HG02763 (cell line): ENCODE results near the gene FBLN1.
"Not testable (repeated sequence)": the region's sequence is repeated elsewhere in the genome, so short reads cannot be mapped to it uniquely, and the experiment has no call there.

Source experiments
- ATAC-seq: cut with Tn5 transposase; IDR thresholded peaks from one replicate; pipeline ENCODE4 v1.9.1; 2021; ENCODE audit warnings: mild to moderate bottlenecking, moderate library complexity; ENCODE audit not compliant: unreplicated experiment

Gene FBLN1

DNA sequence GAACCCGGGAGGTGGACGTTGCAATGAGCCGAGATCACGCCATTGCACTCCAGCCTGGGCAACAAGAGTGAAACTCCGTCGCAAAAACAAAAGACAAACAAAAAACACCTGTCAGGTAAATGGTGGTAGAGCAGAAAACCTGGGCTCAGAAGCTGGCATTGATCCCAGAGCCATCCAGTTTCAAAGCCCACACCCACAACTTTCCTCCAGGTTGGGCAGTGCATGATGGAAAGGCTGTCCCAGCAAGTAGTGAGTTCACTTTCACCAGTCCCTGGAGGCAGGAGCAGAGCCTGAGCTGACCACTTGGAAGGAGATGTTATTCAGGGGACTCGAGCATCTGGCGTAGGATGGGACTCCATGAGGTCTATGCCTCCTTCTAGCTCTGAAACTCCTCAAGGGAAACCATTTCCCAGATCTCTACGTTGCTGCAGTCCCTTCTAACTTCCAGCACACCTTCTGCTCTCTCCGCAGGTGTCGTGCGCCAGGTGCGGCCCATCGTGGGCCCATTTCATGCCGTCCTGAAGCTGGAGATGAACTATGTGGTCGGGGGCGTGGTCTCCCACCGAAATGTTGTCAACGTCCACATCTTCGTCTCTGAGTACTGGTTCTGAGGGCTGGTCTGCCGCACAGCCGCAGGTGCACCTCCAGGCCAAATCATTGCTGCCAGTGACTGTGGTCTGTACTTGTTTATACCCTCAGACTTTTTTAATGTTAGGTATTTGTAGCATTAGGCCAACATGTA is 97.3 kb downstream of the FBLN1 start:
- ATAC-seq: no peak

DNA sequence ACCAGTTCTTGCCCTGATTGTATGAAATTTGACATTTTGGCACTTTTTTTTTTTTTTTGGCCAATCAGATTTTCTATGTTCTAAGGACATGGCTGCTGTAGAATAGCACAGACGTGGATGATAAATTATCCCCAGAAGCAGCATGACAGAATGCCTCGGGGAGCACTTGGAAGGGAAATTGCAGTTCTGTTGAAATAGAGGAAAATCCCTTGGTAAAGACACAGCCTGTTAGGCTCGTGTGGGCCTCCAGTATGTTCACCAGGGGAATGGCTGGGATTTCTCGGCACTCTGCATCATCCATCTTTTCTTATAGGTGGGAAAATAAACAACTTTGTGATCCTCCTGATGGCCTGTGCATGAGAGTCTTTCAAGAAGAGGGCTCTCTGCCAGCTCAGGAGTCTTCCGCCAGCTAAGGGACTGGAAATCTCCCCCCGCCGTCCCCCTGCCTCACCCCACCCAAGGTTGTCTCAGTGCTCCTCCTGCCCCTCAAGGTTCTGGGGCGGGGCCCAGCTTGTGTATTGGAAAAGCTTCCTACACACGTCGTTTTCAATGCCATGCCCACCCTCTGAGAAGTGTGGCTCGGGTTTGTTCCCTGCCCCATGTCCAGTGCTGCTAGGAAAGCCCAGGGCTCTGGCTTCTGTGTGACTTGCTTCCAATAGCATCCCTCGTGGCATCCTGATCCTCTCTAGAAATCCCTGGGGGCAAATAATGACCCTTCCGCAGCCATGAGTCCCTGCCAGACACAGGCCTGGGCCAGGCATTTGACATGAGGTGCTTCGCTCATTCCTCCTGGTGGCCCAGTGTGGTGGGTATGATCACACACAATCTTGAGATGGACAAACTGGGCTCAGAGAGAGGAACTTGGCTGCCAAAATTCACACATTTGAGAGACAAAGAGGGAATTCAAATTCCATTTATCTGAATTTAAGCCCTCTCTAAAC is 98.4 kb downstream of the FBLN1 start:
- ATAC-seq: no peak

DNA sequence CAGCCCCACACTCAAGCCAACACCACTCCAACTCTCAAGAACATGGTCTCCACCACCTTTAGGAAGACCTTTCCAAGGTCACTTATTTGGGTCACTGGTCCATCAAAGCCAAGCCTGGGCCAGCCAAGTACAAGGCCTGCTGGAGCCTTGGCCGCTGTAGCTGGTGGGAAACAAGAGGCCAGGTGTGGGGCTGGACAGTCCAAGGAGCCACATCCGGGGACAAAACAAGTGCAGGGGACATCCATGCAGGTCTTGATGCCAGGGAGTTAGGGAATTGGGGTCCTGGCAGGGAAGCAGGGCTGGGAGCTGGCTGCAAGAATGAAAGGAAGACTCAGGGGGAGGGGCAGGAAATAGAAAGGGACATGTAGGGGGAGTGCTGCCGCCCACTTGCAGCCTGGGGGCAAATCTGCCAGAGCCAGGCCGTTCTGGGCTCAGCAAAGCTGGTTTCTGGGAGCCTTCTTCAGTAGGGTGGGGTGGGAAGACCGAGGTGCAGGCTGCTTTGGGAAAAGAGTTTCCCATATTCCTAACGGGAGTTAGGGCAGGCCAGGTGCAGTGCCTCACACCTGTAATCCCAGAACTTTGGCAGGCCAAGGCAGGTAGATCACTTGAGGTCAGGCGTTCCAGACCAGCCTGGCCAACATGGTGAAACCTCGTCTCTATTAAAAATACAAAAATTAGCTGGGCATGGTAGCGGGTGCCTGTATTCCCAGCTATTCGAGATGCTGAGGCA is 99.5 kb downstream of the FBLN1 start:
- no peak for ATAC-seq

DNA sequence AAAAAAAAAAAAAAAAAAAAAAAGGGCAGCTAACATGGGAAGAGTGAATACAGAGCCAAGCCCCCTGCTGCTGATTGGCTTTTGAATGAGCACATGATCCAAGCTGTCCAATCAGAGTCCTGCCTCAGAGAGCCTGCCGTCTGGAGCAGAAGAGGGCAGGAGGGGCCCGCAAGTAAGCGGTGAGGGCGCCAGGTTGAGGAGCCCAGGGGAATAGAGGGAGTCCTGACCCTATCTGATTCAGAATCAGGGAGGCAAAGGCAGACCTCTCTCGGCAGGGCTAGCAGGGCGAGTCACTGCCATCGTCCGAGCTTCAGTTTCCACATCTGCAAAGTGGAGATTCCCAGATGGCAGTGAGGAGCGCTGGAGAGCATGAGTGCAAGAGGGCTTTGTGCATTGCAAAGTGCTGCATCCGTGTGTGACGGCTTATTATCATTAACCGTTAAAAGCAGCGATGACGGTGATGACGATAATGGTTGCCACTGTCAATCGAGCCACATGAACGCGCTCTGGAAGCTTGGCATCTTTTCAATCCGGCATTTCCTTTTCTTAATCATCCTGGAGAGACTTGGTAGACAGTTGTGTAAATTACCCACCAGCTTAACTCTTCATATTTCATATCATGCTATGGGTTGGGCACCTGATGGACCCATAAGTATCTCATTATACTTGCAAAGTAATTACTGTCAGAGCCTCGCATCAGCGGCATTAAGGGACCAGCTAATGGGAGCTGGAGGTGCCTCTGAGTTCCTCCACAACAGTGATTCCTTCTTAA is 100.3 kb downstream of the FBLN1 start:
- ATAC-seq: no peak

DNA sequence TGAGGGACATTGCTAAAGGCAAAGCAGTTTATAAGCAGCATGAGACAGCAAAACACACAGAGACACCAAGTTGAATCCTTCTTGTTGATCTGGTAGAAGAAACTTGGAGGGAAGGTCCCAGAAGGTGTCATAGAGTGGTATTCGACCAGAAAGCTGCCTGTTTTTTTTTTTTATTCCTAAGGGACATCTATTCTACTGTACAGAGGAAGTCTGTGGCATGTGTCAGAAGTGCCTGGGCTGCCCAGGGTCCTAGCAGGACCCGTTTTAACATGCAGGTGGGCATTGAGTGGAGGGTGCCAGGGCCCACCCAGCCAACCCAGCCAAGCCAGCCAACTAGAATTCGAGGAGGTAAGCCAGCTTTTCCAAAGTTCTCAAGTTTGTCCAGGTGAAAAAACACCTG is 100.9 kb downstream of the FBLN1 start:
- no peak for ATAC-seq

DNA sequence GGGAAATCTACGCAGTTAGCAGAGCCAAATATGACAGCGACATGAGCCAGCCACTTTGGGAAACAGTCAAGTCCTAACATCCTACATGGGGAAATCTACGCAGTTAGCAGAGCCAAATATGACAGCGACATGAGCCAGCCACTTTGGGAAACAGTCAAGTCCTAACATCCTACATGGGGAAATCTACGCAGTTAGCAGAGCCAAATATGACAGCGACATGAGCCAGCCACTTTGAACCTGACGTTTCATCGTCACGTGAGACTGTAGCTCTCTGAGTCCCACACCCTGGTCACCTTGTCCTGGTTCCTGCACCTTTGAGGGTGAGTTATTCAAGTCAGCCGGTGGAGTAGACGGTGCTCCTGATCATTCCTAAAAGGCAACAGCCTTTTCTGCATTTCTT is 105.4 kb downstream of the FBLN1 start:
- ATAC-seq: not testable (repeated sequence)

DNA sequence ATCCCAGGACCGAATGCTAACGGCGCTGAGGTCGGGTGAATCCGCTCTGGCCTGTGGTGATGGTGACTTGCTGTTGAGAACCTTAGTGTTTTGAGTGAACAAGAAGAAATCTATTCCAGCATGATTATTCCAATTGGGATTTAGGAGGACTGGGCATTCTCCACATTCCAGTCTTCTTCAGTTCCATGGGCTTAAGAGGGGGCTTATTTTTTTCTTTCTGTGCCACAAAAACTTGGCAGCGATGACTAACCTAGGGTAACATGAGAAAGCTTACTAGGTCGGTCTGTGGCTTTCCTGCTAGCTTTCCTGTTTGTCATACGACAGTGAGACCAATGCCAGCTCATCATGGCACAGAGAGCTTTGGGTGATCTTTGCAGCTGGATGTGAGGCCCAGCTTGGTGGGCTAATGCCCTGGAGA is 106.1 kb downstream of the FBLN1 start:
- ATAC-seq: no peak

DNA sequence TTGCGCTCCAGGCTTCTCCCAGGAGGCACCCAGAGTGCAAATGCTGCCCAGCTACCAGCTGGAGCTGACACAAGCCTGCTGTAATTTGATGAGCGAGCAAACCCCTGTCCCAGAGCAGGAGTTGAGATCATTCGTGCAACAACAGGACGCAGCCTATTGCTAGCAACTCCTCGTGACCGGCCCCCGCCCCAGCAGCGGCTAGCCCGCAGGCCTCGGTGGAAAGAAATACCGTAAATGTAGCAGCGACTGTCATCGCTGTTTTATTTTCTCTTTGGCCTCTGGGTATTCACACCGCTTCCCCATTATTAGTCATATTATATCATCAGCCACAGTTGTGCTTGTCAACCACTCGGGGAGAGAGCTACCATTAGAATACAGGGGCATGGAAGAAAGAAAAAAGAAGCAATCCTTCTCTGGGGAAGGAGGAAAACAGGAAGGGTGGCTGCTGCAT is 109.8 kb downstream of the FBLN1 start:
- no peak for ATAC-seq

DNA sequence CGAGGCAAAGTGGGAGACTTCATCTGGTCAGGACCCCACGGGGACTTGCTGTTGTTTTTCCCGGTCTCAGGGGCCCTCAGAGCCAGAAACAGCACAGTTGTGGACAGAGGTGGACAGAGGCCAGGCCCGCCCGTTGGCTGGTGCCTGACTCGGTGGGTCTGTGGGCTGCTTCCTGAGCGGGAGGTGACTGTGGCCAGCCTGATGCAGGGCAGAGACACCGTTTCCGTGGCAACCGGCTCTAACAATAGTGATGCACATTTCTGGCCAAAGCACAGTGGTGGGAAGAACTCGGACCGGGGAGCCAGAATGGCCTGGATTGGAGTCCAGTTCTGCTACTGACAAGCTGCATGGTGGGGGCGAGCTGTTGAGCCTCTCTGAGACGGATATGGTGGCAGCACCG is 110.3 kb downstream of the FBLN1 start:
- no peak for ATAC-seq

DNA sequence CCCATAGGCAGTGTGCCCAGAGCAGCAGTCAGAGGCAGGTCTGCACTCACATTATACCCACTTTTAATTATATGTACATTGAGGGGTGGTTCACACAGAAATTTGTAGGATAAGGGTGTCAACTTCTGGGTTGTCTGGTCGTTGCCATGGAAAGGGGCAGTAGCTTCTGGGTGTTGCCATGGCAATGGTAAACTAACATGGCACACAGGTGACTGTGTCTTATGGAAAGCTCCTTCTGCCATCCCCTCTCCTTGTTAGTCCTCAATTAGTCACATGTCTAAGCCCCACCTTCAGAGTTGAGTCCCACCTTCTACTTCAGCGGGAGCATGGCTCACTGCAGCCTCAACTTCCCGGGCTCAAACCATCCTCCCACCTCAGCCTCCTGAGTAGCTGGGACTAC is 112.7 kb downstream of the FBLN1 start:
- no peak for ATAC-seq

DNA sequence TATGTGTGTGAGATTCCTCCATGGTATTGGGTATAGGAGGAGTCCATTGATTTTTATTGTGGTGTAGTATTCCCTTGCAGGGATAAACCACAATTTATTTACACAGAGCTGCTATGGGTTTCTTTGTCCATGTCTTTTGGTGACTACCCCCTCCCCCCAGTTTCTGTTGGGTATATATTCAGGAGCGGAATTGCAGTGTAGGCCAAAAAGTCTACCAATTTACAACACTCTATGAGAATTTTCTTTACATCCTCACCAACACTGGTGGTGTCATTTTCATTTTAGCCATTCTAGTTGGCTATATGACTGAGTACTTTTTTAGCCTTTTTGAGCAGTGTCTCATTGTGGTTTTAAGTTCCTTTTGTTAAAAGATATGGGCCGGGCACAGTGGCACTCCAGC is 113.7 kb downstream of the FBLN1 start:
- ATAC-seq: no peak

DNA sequence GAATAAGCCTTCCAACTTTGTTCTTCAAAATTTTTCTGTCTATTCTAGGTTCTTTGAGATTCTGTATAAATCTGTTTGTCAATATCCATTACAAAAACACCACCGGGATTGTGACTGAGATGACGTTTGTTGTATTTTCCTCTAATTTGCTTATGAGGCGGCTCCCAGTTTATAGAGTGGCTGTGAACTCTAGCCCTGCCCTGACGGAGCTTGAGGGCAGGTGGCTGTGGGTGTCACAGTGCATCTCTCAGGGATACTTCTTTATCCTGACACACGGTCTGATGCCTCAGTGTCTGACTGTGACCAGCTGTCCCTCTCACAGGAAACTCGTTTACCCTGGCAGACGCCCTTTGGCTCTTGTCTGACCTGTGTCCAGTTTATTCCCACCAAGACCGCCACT is 115.3 kb downstream of the FBLN1 start:
- ATAC-seq: no peak

DNA sequence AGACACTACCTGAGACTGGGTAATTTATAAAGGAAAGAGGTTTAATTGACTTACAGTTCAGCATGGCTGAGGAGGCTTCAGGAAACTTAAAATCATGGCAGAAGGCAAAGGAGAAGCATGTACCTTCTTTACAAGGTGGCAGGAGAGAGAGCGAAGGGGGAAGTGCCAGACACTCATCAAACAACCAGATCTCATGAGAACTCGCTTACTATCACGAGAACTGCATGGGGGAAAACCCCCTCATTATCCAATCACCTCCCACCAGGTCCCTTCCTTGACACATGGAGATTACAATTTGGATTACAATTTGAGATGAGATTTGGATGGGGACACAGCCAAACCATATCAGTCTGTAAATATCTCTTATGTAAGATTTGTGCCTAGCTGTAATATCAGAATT is 118.0 kb downstream of the FBLN1 start:
- no peak for ATAC-seq

DNA sequence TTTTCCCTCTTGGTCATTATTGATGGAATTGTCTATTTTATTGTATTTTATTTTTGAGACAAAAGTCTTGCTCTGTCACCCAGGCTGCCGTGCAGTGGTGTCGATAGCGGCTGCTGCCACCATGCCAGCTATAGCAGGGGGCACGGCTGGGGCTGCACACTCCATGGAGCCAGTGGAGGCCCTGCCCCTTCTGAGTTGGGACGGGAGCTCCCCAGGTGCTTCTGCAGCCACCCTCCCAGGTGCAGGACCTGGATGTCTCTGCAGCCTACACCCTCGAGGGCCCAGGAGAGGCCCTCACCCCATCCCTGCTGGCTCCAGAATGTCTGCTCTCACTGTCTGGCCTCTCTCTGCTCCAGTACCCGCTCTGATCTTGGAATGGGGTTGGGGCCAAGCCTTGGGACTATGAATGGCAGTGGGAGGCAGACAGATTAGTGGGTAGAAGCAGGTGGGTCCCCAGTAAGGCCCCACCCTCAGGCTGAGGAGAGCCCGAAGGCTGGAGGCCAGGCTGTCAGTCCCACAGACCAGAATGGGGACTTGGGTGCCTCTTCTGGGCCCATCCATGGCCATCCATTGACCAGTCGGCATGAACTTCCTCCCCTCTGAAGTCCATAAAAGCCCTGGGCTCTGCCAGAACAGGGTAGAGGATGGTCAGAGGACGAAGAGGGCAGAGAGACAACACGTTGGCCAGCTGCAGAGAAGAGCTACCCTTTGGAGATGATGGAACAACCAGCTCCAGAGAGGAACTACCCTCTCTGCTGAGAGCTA is 119.3 kb downstream of the FBLN1 start:
- ATAC-seq: no peak

DNA sequence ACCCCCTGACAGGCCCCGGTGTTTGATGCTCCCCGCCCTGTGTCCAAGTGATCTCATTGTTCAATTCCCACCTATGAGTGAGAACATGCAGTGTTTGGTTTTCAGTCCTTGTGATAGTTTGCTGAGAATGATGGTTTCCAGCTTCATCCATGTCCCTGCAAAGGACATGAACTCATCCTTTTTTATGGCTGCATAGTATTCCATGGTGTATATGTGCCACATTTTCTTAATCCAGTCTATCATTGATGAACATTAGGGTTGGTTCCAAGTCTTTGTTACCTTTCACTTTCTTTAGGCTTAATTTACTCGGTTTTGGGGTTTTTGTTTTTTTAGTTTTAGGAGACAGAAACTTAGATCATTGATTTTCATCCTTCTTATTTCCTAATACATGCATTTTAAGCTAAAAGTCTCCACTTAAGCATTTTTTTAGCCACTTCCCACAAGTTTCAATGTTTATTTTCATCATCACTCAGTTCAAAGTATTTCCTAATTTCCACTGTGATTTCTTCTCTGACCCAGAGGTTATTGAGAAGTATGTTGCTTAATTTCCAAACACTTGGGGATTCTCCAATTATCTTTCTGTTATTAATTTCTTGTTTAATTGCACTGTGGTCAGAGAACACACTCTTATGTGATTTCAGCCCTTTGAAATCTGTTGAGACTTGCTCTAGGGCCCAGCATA is 120.9 kb downstream of the FBLN1 start:
- ATAC-seq: not testable (repeated sequence)

DNA sequence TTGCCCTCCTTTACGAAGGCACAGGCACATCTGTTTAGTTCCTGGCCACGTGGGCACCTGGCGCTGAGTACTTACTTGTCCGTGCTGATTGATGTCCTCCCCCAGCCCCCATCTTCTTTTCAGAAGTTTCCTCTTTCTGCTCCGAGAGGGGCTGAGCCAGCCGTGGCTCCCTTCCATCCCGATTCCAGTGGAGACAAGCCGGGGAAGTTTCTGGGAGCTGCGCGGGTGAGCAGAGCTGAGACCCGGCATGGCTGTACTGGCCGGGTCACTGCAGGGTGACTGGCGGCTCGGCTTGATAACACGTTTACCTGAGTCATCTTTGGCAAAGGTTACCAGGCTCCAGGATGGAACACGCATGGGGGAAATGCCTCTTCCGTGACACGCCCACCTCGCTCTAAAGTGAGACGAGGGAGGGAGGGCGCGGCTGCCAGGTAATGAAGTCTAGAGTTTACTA is 123.5 kb downstream of the FBLN1 start:
- no peak for ATAC-seq

DNA sequence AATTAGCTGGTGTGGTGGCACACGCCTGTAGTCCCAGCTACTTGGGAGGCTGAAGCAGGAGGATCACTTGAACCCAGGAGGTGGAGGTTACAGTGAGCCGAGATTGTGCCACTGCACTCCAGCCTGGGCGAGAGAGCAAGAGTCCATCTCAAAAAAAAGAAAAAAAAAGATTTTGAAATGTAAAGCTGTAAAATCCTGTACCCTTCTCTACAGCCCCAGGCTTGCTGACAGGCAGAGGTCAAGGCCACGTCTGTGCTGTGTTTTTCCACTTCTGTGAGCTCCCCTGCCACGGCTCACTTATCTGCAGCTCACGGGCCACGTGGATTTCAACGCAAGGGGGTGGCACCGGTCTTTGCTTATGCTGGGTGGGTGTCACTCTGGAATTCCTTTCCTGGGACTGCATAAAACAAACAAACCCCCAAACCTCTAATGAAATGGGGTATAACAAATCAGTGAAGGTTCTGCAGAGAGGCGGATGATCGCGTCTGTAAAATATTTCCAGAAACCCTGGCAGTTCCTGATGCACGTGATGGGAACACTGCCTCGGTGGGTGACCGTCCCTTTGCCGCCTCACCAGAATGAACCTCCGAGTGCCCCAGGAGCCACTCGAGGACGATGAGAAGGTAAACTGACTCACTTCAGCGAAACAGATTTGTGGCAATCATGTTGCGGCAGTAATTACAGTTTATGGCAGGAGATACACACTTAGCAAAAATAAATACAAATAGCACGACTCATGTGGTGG is 125.0 kb downstream of the FBLN1 start:
- no peak for ATAC-seq

DNA sequence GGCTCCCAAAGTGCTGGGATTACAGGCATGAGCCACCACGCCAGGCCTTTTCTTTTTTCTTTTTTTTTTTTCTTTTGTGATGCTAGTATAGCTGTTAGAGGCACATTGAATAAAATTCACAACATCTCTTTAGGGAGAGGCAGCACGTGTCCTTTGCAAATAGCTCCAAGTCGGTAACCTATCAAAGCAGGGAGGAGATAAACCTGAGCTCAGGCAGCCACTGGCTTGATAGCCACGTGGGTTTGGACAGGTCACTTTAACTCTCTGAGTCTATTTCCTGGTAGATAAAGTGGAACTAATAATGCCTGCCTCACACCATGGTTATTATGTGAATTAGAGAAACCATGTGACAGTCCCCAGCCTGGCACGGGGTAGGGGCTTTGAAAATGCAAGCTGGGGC is 125.8 kb downstream of the FBLN1 start:
- no peak for ATAC-seq
